SK-N-SH (cell line): ENCODE measurements around the gene GPR25. TPM values are rescaled to one million over a fixed set of nuclear protein-coding genes. Genes with fewer than 3 reads are reported as not detected.

ENCODE experiments used
- CTCF ChIA-PET: fragments of 300-600, 350-600 bp; formaldehyde crosslinking; extraction: SDS; loops from one replicate; lab custom pipeline; 2021; lab: Yijun Ruan, JAX
- POLR2A ChIA-PET: fragments of 350-600 bp; sonication (Branson Sonifier 250); formaldehyde crosslinking; extraction: SDS; loops from one replicate; lab custom pipeline; 2020; ENCODE audit warnings: antibody characterized with exemption, inconsistent platforms; lab: Yijun Ruan, JAX
- DNase-seq: peaks from one replicate; pipeline ENCODE4 v3.0.0; 2012
- H2AFZ ChIP-seq: fragments of 200-600 bp; sonication (generic); 2 replicates; pipeline ENCODE4 v1.8.1; 2016; ENCODE audit warnings: antibody characterized with exemption, mild to moderate bottlenecking, low read depth
- H3F3A ChIP-seq: fragments of 200-600 bp; sonication (generic); replicated peaks from 2 replicates; pipeline ENCODE3; 2016; ENCODE audit warnings: antibody characterized with exemption, mild to moderate bottlenecking; ENCODE audit not compliant: insufficient read depth
- H3K27ac ChIP-seq, 2 experiments: fragments of 200-500 bp in 1 of 2; fragments of 200-600 bp in 1 of 2; sonication (Bioruptor generic) in 1 of 2; sonication (generic), shearing (Covaris generic) in 1 of 2; 2 replicates each; pipeline versions ENCODE4 v1.5.1 to v1.6.1; 2014 to 2016; ENCODE audit warnings: low read depth in 2 of 2, inconsistent platforms in 1 of 2, low read length in 1 of 2, mild to moderate bottlenecking in 1 of 2, mixed read lengths in 1 of 2
- H3K27me3 ChIP-seq: fragments of 200-600 bp; sonication (generic), shearing (Covaris generic); 2 replicates; pipeline ENCODE4 v1.6.1; 2016; ENCODE audit warnings: mixed run types; ENCODE audit not compliant: insufficient read depth
- H3K36me3 ChIP-seq, 2 experiments: fragments of 200-500 bp in 1 of 2; fragments of 200-600 bp in 1 of 2; sonication (Bioruptor generic) in 1 of 2; sonication (generic) in 1 of 2; replicated peaks in 1 of 2; 2 replicates each; pipeline versions ENCODE3 to v1.5.1; 2014 to 2016; ENCODE audit warnings: low read length in 1 of 2, mild to moderate bottlenecking in 1 of 2; ENCODE audit not compliant: insufficient read depth in 2 of 2, control insufficient read depth in 1 of 2
- H3K4me1 ChIP-seq, 2 experiments: fragments of 200-500 bp in 1 of 2; fragments of 200-600 bp in 1 of 2; sonication (Bioruptor generic) in 1 of 2; sonication (generic), shearing (Covaris generic) in 1 of 2; 2 replicates each; pipeline versions ENCODE4 v1.5.1 to v1.6.1; 2014 to 2016; ENCODE audit warnings: low read depth in 1 of 2, low read length in 1 of 2, mixed run types in 1 of 2; ENCODE audit not compliant: insufficient read depth in 2 of 2, control insufficient read depth in 1 of 2
- H3K4me2 ChIP-seq: fragments of 200-600 bp; sonication (generic), shearing (Covaris generic); 2 replicates; pipeline ENCODE4 v1.6.1; 2017; ENCODE audit warnings: mixed run types
- H3K4me3 ChIP-seq, 2 experiments: fragments of 200-500 bp in 1 of 2; fragments of 200-600 bp in 1 of 2; sonication (Bioruptor generic) in 1 of 2; sonication (generic), shearing (Covaris generic) in 1 of 2; 2 replicates each; pipeline versions ENCODE4 v1.5.1 to v1.8.1; 2014 to 2016; ENCODE audit warnings: low read depth in 2 of 2, inconsistent platforms in 1 of 2, low read length in 1 of 2, mild to moderate bottlenecking in 1 of 2, mixed read lengths in 1 of 2, moderate library complexity in 1 of 2
- H3K79me2 ChIP-seq: fragments of 200-600 bp; sonication (generic); 2 replicates; pipeline ENCODE4 v1.8.1; 2017; ENCODE audit warnings: mild to moderate bottlenecking; ENCODE audit not compliant: insufficient read depth
- H3K9ac ChIP-seq: fragments of 200-600 bp; sonication (generic); 2 replicates; pipeline ENCODE4 v1.6.1; 2017; ENCODE audit warnings: mixed run types
- H3K9me2 ChIP-seq: fragments of 200-600 bp; sonication (generic); 2 replicates; pipeline ENCODE4 v1.6.1; 2017; ENCODE audit warnings: mixed run types
- H3K9me3 ChIP-seq: fragments of 200-600 bp; sonication (generic); 2 replicates; pipeline ENCODE4 v1.6.1; 2017; ENCODE audit warnings: mixed run types, mild to moderate bottlenecking, moderate library complexity
- H4K20me1 ChIP-seq: fragments of 200-600 bp; sonication (generic); 2 replicates; pipeline ENCODE4 v1.6.1; 2017; ENCODE audit warnings: mild to moderate bottlenecking, mixed run types; ENCODE audit not compliant: insufficient read depth
- CHD2 ChIP-seq: fragments of 150-350 bp; IDR thresholded peaks from 2 replicates; pipeline ENCODE4 v1.6.1; 2018; ENCODE audit warnings: low read length; ENCODE audit not compliant: partially characterized antibody
- ELF1 ChIP-seq: IDR thresholded peaks from 2 replicates; pipeline ENCODE4 v1.4.0; 2012
- EP300 ChIP-seq, 2 experiments: IDR thresholded peaks; 2 replicates each; pipeline versions ENCODE4 v1.4.0 to v1.6.1; 2012; ENCODE audit warnings: borderline replicate concordance in 1 of 2, low read depth in 1 of 2, low read length in 1 of 2
- EZH2phosphoT487 ChIP-seq: fragments of 200-600 bp; sonication (generic); IDR thresholded peaks from 2 replicates; pipeline ENCODE4 v1.6.1; 2017; ENCODE audit warnings: low read depth, mixed run types, mild to moderate bottlenecking, antibody characterized with exemption, moderate library complexity, borderline replicate concordance
- FOSL2 ChIP-seq: IDR thresholded peaks from 2 replicates; pipeline ENCODE4 v1.4.0; 2012; ENCODE audit warnings: low read depth, mild to moderate bottlenecking, moderate library complexity, borderline replicate concordance
- IRF3 ChIP-seq: fragments of 150-350 bp; IDR thresholded peaks from 2 replicates; pipeline ENCODE4 v1.6.1; 2016; ENCODE audit warnings: mild to moderate bottlenecking, low read depth, low read length
- MAX ChIP-seq: IDR thresholded peaks from 2 replicates; pipeline ENCODE4 v1.4.0; 2012; ENCODE audit warnings: low read depth
- MEF2A ChIP-seq: IDR thresholded peaks from 2 replicates; pipeline ENCODE4 v1.4.0; 2012; ENCODE audit warnings: low read depth, borderline replicate concordance
- NFIC ChIP-seq: IDR thresholded peaks from 2 replicates; pipeline ENCODE4 v1.4.0; 2012; ENCODE audit warnings: borderline replicate concordance
- PBX3 ChIP-seq: IDR thresholded peaks from 2 replicates; pipeline ENCODE4; 2012
- POLR2AphosphoS5 ChIP-seq: IDR thresholded peaks from 2 replicates; pipeline ENCODE4 v1.6.1; 2012; ENCODE audit warnings: low read depth, low read length
- RAD21 ChIP-seq: IDR thresholded peaks from 2 replicates; pipeline ENCODE4 v1.6.1; 2012; ENCODE audit warnings: mild to moderate bottlenecking, low read length
- RFX5 ChIP-seq: IDR thresholded peaks from 2 replicates; pipeline ENCODE4 v1.6.1; 2012; ENCODE audit warnings: mild to moderate bottlenecking, improper control_type of control experiment, low read length
- RXRA ChIP-seq: IDR thresholded peaks from 2 replicates; pipeline ENCODE4 v1.4.0; 2012; ENCODE audit warnings: low read depth, mild to moderate bottlenecking, borderline replicate concordance
- SIN3A ChIP-seq: IDR thresholded peaks from 2 replicates; pipeline ENCODE4 v1.6.1; 2012; ENCODE audit warnings: low read depth, mild to moderate bottlenecking, low read length, moderate library complexity, borderline replicate concordance
- SMC3 ChIP-seq: IDR thresholded peaks from 2 replicates; pipeline ENCODE4 v1.6.1; 2012; ENCODE audit warnings: low read depth, low read length, improper control_type of control experiment
- TAF1 ChIP-seq: IDR thresholded peaks from 2 replicates; pipeline ENCODE4 v1.6.1; 2012; ENCODE audit warnings: low read depth, mild to moderate bottlenecking, low read length, moderate library complexity, borderline replicate concordance
- TCF12 ChIP-seq: IDR thresholded peaks from 2 replicates; pipeline ENCODE4 v1.4.0; 2012
- TEAD4 ChIP-seq: IDR thresholded peaks from 2 replicates; pipeline ENCODE4 v1.4.0; 2012; ENCODE audit warnings: mild to moderate bottlenecking, borderline replicate concordance; ENCODE audit not compliant: insufficient read depth
- YY1 ChIP-seq: IDR thresholded peaks from 2 replicates; pipeline ENCODE4 v1.4.0; 2012; ENCODE audit warnings: low read depth, mild to moderate bottlenecking
- WGBS: methylation state at CpG from one replicate; pipeline ENCODE4 v1.1.6; 2017; ENCODE audit warnings: low lambda C conversion rate; 5-methylcytosine and 5-hydroxymethylcytosine counted together
- polyA plus RNA-seq, 3 experiments: library from polyadenylated mRNA; depleted of rRNA; stranded (reverse); fragments of >200 nt; gene quantifications; 2 replicates each; pipeline ENCODE4 v1.2.3, GENCODE V29; 2012
- TF ChIP-seq, protein P1 (sequence below): fragments of 150-350 bp; IDR thresholded peaks from 2 replicates; pipeline ENCODE4 v1.6.1; 2017; ENCODE audit warnings: antibody characterized with exemption, low read length, low read depth, borderline replicate concordance
- TF ChIP-seq, protein P2 (sequence below): fragments of 200-600 bp; sonication (generic); IDR thresholded peaks from 2 replicates; pipeline ENCODE4 v1.6.1; 2017; ENCODE audit warnings: antibody characterized with exemption, mild to moderate bottlenecking, moderate library complexity

GPR25 gene
- polyA plus RNA-seq, 1 of the 3 experiments (the other 2 are of a cell fraction) = not detected

DNA sequence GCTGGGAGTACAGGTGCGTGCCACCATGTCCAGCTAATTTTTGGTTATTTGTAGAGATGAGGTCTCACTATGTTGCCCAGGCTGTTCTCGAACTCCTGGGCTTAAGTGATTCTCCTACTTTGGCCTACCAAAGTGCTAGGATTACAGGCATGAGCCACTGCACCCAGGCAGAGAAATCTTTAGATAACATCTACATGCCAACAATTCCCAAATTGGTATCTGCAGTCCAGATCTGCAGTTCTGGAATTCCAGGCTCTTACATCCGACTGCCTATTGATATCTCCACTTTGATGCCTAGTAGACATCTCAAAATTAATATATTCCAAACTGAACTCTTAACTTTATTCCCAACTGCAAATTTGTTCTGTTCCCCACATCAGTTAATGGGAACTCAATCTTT lies 45.2 kb downstream of the GPR25 start:
- H3K9me2 ChIP-seq = no peaks in the 10 kb centered on the region
- POLR2A ChIA-PET = no interaction called here
- H3K4me2 ChIP-seq = no peak overlapping the region
- no peaks in the 10 kb centered on the region for H3F3A ChIP-seq
- H3K36me3 ChIP-seq = no peaks in the 10 kb centered on the region
- no peak overlapping the region for H3K9ac ChIP-seq
- no peak overlapping the region for H2AFZ ChIP-seq
- H4K20me1 ChIP-seq = no peaks in the 10 kb centered on the region
- no peaks in the 10 kb centered on the region for H3K9me3 ChIP-seq
- DNase-seq = no peak
- no peaks in the 10 kb centered on the region for H3K27me3 ChIP-seq
- H3K4me1 ChIP-seq = no peaks in the 10 kb centered on the region
- no peak for TF ChIP-seq MAX
- TF ChIP-seq POLR2AphosphoS5 = no peak
- no peak for TF ChIP-seq IRF3
- no peak for TF ChIP-seq ELF1
- TF ChIP-seq EP300 (IDR thresholded peaks at IDR 0.05; ENCODE audit: borderline replicate concordance in 1 of 2, low read depth in 1 of 2, low read length in 1 of 2) = no peak
- TF ChIP-seq, all 33 proteins: peak for 0
- CTCF ChIA-PET = interaction anchor here (1.7 kb wide), 1 partner anchor 26 kb away, joined by 5 read pairs; no protein-coding TSS in a partner anchor
- no peak overlapping the region for H3K27ac ChIP-seq
- H3K4me3 ChIP-seq = no peak overlapping the region
- no peaks in the 10 kb centered on the region for H3K79me2 ChIP-seq
- WGBS = 77% methylated on average over 3 of the region's 3 CpGs

DNA sequence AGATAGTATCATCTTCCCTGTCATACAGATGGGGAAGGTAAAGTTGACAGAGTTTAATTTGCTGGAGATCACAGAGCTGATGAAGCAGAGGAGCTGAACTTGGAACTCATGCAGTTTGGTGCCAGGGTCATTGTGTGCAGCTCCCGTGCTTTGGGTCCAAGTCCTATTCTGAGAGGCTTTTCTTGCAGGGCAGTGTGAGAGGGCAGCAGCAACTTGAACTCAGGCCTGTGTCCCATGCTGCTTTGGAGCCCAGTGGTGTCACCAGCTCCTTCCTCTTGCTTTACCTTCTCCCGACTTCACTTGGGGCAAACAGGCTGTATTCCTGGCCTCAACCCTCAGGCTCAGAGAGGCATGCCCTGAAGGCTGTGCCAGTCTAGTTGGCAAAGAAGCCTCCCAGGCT lies 46.6 kb downstream of the GPR25 start:
- CTCF ChIA-PET = interaction anchor here (0.8 to 1.1 kb wide), 3 partner anchors 29 to 86 kb away, joined by 3 to 5 read pairs (median 3); no protein-coding TSS in a partner anchor
- no peaks in the 10 kb centered on the region for H3F3A ChIP-seq
- WGBS = 63% methylated on average over 2 of the region's 2 CpGs

More for the DNA sequence above, 46.6 kb downstream of the GPR25 start:
- no peak for DNase-seq
- no peak overlapping the region for H3K4me3 ChIP-seq
- H3K9me2 ChIP-seq = no peaks in the 10 kb centered on the region
- TF ChIP-seq SIN3A (no peak), RXRA (no peak), TAF1 (no peak), POLR2AphosphoS5 (no peak), MEF2A (no peak), CHD2 (no peak), RFX5 (no peak), PBX3 (no peak), NFIC (no peak), TCF12 (no peak), MAX (no peak), ELF1 (no peak), EZH2phosphoT487 (no peak), SMC3 (no peak), YY1 (no peak), FOSL2 (no peak), TEAD4 (no peak), RAD21 (no peak)
- TF ChIP-seq, protein P1, sequence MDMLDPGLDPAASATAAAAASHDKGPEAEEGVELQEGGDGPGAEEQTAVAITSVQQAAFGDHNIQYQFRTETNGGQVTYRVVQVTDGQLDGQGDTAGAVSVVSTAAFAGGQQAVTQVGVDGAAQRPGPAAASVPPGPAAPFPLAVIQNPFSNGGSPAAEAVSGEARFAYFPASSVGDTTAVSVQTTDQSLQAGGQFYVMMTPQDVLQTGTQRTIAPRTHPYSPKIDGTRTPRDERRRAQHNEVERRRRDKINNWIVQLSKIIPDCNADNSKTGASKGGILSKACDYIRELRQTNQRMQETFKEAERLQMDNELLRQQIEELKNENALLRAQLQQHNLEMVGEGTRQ = no peak
- TF ChIP-seq, protein P2, sequence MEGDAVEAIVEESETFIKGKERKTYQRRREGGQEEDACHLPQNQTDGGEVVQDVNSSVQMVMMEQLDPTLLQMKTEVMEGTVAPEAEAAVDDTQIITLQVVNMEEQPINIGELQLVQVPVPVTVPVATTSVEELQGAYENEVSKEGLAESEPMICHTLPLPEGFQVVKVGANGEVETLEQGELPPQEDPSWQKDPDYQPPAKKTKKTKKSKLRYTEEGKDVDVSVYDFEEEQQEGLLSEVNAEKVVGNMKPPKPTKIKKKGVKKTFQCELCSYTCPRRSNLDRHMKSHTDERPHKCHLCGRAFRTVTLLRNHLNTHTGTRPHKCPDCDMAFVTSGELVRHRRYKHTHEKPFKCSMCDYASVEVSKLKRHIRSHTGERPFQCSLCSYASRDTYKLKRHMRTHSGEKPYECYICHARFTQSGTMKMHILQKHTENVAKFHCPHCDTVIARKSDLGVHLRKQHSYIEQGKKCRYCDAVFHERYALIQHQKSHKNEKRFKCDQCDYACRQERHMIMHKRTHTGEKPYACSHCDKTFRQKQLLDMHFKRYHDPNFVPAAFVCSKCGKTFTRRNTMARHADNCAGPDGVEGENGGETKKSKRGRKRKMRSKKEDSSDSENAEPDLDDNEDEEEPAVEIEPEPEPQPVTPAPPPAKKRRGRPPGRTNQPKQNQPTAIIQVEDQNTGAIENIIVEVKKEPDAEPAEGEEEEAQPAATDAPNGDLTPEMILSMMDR = no peak
- H2AFZ ChIP-seq = no peak overlapping the region
- H4K20me1 ChIP-seq = no peaks in the 10 kb centered on the region
- H3K27me3 ChIP-seq = no peaks in the 10 kb centered on the region
- POLR2A ChIA-PET = no interaction called here
- no peak overlapping the region for H3K4me2 ChIP-seq
- H3K9ac ChIP-seq = no peak overlapping the region
- H3K79me2 ChIP-seq = no peaks in the 10 kb centered on the region
- H3K4me1 ChIP-seq = no peaks in the 10 kb centered on the region
- H3K27ac ChIP-seq = no peak overlapping the region
- H3K36me3 ChIP-seq = no peaks in the 10 kb centered on the region
- H3K9me3 ChIP-seq = no peaks in the 10 kb centered on the region
